HAP-1 (cell line): Measurements from ENCODE around the gene SVOPL.
"Not testable (repeated sequence)": the region's sequence is repeated elsewhere in the genome, so short reads cannot be mapped to it uniquely, and the experiment has no call there.

Experiments used
- DNase-seq, 2 experiments: peaks; one replicate each; pipeline ENCODE4 v3.0.0-alpha.2; 2016 to 2020; ENCODE audit warnings: low spot score in 2 of 2
- H3K27me3 ChIP-seq: fragments of 250-450 bp; sonication (Bioruptor Pico); 2 replicates; pipeline ENCODE4 v1.5.1; 2020; ENCODE audit warnings: low read depth, mild to moderate bottlenecking, moderate library complexity
- H3K36me3 ChIP-seq: fragments of 250-450 bp; sonication (Bioruptor Pico); replicated peaks from 2 replicates; pipeline ENCODE4 v1.5.1; 2020; ENCODE audit warnings: mild to moderate bottlenecking
- H3K4me1 ChIP-seq: fragments of 250-450 bp; sonication (Bioruptor Pico); 2 replicates; pipeline ENCODE4 v1.5.1; 2020; ENCODE audit warnings: mild to moderate bottlenecking
- H3K4me3 ChIP-seq: fragments of 250-450 bp; sonication (Bioruptor Pico); 2 replicates; pipeline ENCODE4 v1.5.1; 2020; ENCODE audit warnings: mild to moderate bottlenecking, moderate library complexity
- H3K9me3 ChIP-seq: fragments of 250-450 bp; sonication (Bioruptor Pico); 2 replicates; pipeline ENCODE4 v1.5.1; 2020; ENCODE audit warnings: mild to moderate bottlenecking, moderate library complexity
- in situ Hi-C: fragments of 300-500 bp; cut with MboI; formaldehyde crosslinking; loops from 3 replicates; pipeline ENCODE4 v1.14.3; 2020; ENCODE audit warnings: low sequenced_read_pairs, inconsistent platforms, mixed read lengths

SVOPL gene

GRCh38 chr7:138691178-138691577 lies 10.0 kb downstream of the SVOPL start:
- in situ Hi-C loops, result no loop called here

GRCh38 chr7:138690495-138690894 lies 10.7 kb downstream of the SVOPL start:
- in situ Hi-C loops, result no loop called here
- H3K36me3 ChIP-seq, result no peaks in the 10 kb centered on the region
- H3K27me3 ChIP-seq, result no peaks in the 10 kb centered on the region
- H3K9me3 ChIP-seq, result no peaks in the 10 kb centered on the region
- H3K4me3 ChIP-seq, result no peak overlapping the region
- no peaks in the 10 kb centered on the region for H3K4me1 ChIP-seq
- DNase-seq, result no peak

More at GRCh38 chr7:138691178-138691577, 10.0 kb downstream of the SVOPL start:
- Histone ChIP-seq H3K9me3 (no peaks in the 10 kb centered on the region), H3K36me3 (no peaks in the 10 kb centered on the region), H3K4me1 (no peaks in the 10 kb centered on the region), H3K4me3 (no peak overlapping the region), H3K27me3 (no peaks in the 10 kb centered on the region)
- no peak for DNase-seq

GRCh38 chr7:138688037-138688436 lies 13.1 kb downstream of the SVOPL start:
- in situ Hi-C loops, H3K4me3 ChIP-seq, H3K27me3 ChIP-seq, H3K9me3 ChIP-seq, H3K4me1 ChIP-seq, H3K36me3 ChIP-seq, DNase-seq: not testable (repeated sequence)

- Histone ChIP-seq H3K27me3 (no peaks in the 10 kb centered on the region), H3K4me1 (no peaks in the 10 kb centered on the region; the same call in 1 of the 2 replicates)
- in situ Hi-C loops, result no loop called here
These were observed 16.8 kb downstream of the SVOPL start for GRCh38 chr7:138684340-138684739.

GRCh38 chr7:138679793-138680192 lies 21.4 kb downstream of the SVOPL start:
- H3K36me3 ChIP-seq, result no peaks in the 10 kb centered on the region
- no peak overlapping the region for H3K4me3 ChIP-seq
- H3K4me1 ChIP-seq, result peaks cover 9% of the 10 kb centered on the region
- in situ Hi-C loops, result no loop called here
- no peaks in the 10 kb centered on the region for H3K9me3 ChIP-seq
- no peak for DNase-seq
- H3K27me3 ChIP-seq, result no peaks in the 10 kb centered on the region

More at GRCh38 chr7:138684340-138684739, 16.8 kb downstream of the SVOPL start:
- Histone ChIP-seq H3K4me3 (no peak overlapping the region), H3K36me3 (no peaks in the 10 kb centered on the region), H3K9me3 (no peaks in the 10 kb centered on the region)
- no peak for DNase-seq

GRCh38 chr7:138670594-138670993 lies 30.6 kb downstream of the SVOPL start:
- H3K4me3 ChIP-seq, result no peak overlapping the region
- H3K36me3 ChIP-seq, result no peaks in the 10 kb centered on the region
- in situ Hi-C loops, result no loop called here
- peaks cover 11% of the 10 kb centered on the region for H3K4me1 ChIP-seq
- H3K9me3 ChIP-seq, result peaks cover 5% of the 10 kb centered on the region; the same call in 1 of the 2 replicates
- DNase-seq, result no peak
- no peaks in the 10 kb centered on the region for H3K27me3 ChIP-seq

DNA sequence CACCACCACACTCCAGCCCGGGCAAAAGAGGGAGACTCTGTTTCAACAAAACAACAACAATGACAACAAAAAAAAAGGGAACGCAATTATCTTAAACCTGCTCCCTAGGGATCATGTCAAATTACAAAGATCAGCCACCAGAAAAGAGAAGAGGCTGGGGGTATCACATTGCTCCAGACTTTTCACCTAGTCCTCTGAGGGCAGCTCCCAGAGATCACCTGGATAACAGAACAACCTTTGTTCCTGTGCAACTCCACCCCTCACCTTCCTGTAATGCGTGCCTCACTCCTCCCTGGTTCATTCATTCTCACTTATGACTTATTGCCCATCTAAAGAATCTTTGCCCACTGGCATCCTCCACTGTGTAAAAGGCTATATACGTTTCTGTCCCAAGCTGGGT lies 31.8 kb downstream of the SVOPL start:
- no peak overlapping the region for H3K4me3 ChIP-seq
- H3K4me1 ChIP-seq, result peaks cover 16% of the 10 kb centered on the region
- no peaks in the 10 kb centered on the region for H3K36me3 ChIP-seq
- DNase-seq, result no peak
- in situ Hi-C loops, result no loop called here
- no peaks in the 10 kb centered on the region for H3K27me3 ChIP-seq
- H3K9me3 ChIP-seq, result peaks cover 5% of the 10 kb centered on the region; the same call in 1 of the 2 replicates

DNA sequence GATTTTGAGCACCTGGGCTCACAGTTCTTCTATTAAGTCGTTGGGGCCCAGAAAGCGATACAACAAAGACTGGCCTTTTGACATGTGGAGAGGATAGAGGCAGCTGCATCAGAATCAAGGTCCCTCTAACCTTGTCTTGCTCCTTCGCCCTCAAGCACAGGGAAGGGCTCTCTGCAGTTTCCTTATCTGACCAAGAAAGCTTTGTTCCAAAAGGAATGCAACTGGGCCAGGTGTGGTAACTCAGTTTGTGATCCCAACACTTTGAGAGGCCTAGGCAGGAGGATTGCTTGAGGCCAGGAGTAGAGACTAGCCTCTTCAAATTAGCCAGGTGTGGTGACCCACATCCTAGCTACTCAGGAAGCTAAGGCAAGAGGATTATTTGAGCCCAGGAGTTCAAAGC lies 32.2 kb downstream of the SVOPL start:
- H3K36me3 ChIP-seq, result no peaks in the 10 kb centered on the region
- DNase-seq, result no peak
- no peaks in the 10 kb centered on the region for H3K27me3 ChIP-seq
- H3K9me3 ChIP-seq, result peaks cover 5% of the 10 kb centered on the region; the same call in 1 of the 2 replicates
- in situ Hi-C loops, result no loop called here
- no peak overlapping the region for H3K4me3 ChIP-seq
- peaks cover 16% of the 10 kb centered on the region for H3K4me1 ChIP-seq

DNA sequence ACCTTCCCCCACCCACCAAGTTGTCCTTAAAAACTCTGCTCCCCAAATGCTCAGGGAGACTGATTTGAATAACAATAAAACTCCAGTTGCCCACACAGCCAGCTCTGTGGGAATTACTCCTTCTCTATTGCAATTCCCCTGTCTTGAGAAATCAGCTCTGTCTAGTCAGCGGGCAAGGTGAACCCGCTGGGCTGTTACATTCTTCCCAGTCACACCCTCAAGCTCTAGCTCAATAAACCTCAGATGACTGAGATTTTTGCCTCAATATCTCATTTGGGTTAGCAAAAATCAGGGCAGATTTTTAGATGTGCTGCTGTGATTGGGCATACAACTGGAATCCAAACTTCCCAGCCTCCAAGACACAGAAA lies 32.9 kb downstream of the SVOPL start:
- H3K4me1 ChIP-seq, result peaks cover 22% of the 10 kb centered on the region
- no peak overlapping the region for H3K4me3 ChIP-seq
- H3K36me3 ChIP-seq, result no peaks in the 10 kb centered on the region
- H3K27me3 ChIP-seq, result no peaks in the 10 kb centered on the region
- peaks cover 5% of the 10 kb centered on the region; the same call in 1 of the 2 replicates for H3K9me3 ChIP-seq
- in situ Hi-C loops, result no loop called here
- DNase-seq, result no peak

DNA sequence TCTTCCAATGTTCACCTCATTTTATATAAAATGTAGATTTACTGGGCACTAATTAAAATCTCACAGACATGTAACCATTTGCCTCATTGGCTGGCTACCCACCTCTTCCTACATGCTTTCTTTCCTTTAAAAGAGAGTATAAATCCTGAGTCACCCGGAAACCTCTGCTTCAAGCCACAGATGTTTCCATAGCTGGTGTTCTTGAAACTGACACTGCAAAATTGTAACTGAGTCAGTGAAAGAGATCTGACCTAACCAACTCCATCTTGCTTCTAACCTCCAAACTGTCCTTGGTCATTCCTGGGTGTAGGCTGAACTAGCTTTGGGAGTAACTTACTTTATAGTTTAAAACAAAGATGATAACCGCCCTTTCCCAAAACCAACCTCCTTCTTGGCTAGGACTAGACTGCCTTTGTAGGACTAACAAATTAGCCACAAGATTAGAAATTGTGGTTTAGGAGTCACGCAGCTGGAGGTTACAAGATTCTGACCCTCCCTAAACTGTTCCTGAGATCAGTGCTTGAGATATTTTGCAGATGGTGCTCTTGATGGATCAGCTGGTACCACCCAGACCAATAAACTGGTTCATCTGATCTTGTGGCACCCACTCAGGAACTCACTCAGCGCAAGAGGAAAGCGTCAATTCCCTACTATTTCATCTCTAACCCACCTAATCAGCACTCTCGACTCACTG lies 33.5 kb downstream of the SVOPL start:
- Histone ChIP-seq H3K27me3 (no peaks in the 10 kb centered on the region), H3K4me3 (no peak overlapping the region), H3K9me3 (peaks cover 5% of the 10 kb centered on the region; the same call in 1 of the 2 replicates), H3K36me3 (no peaks in the 10 kb centered on the region), H3K4me1 (peaks cover 22% of the 10 kb centered on the region)
- DNase-seq, result no peak
- in situ Hi-C loops, result no loop called here

- in situ Hi-C loops, result no loop called here
- peaks cover 22% of the 10 kb centered on the region for H3K4me1 ChIP-seq
- no peaks in the 10 kb centered on the region for H3K27me3 ChIP-seq
- no peak overlapping the region for H3K4me3 ChIP-seq
- no peaks in the 10 kb centered on the region for H3K36me3 ChIP-seq
- no peak for DNase-seq
- H3K9me3 ChIP-seq, result peaks cover 5% of the 10 kb centered on the region; the same call in 1 of the 2 replicates
These were observed 34.8 kb downstream of the SVOPL start for GRCh38 chr7:138666385-138666784.

- no peak for DNase-seq
- peaks cover 5% of the 10 kb centered on the region; the same call in 1 of the 2 replicates for H3K9me3 ChIP-seq
- peaks cover 22% of the 10 kb centered on the region for H3K4me1 ChIP-seq
- no peak overlapping the region for H3K4me3 ChIP-seq
- H3K27me3 ChIP-seq, result no peaks in the 10 kb centered on the region
- no peaks in the 10 kb centered on the region for H3K36me3 ChIP-seq
- in situ Hi-C loops, result no loop called here
These were observed 35.5 kb downstream of the SVOPL start for GRCh38 chr7:138665669-138666140.

DNA sequence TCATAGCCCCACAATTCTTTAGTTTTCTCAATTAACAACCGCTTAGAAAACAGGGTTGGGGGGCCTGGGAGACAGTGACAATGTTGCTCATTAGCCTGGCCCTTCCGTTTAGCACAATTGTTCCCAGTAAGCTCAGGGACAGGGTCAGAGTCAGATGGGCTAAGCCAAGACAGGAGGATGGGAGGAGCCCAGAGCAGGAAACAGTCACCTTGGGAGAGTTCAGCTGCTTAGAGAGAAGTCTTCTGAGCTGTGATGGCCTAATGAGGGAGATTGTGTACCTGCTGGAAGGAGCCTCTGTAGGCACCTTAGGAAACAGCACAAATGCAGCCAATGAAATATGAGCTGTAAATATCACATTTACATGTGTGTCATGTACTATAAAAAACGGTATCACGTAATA lies 35.9 kb downstream of the SVOPL start:
- in situ Hi-C loops, result no loop called here
- DNase-seq, result no peak
- no peak overlapping the region for H3K4me3 ChIP-seq
- peaks cover 5% of the 10 kb centered on the region; the same call in 1 of the 2 replicates for H3K9me3 ChIP-seq
- H3K27me3 ChIP-seq, result no peaks in the 10 kb centered on the region
- peaks cover 22% of the 10 kb centered on the region for H3K4me1 ChIP-seq
- H3K36me3 ChIP-seq, result no peaks in the 10 kb centered on the region

- Histone ChIP-seq H3K36me3 (no peaks in the 10 kb centered on the region), H3K27me3 (no peaks in the 10 kb centered on the region), H3K4me3 (peak overlapping the region; percentile 43), H3K4me1 (peaks cover 20% of the 10 kb centered on the region), H3K9me3 (peaks cover 5% of the 10 kb centered on the region; the same call in 1 of the 2 replicates)
- DNase-seq, result peak; percentile 41 to 63
- in situ Hi-C loops, result no loop called here
These were observed 37.1 kb downstream of the SVOPL start for GRCh38 chr7:138663725-138664710.
